Measurements from ENCODE around the gene PERP.
A peak's percentile ranks its signal among the peaks of the same experiment; 100 is the strongest.

PERP gene

GRCh38 chr6:138117376-138117914 lies 10.2 kb upstream of the PERP start:
- TF ChIP-seq, protein P1, sequence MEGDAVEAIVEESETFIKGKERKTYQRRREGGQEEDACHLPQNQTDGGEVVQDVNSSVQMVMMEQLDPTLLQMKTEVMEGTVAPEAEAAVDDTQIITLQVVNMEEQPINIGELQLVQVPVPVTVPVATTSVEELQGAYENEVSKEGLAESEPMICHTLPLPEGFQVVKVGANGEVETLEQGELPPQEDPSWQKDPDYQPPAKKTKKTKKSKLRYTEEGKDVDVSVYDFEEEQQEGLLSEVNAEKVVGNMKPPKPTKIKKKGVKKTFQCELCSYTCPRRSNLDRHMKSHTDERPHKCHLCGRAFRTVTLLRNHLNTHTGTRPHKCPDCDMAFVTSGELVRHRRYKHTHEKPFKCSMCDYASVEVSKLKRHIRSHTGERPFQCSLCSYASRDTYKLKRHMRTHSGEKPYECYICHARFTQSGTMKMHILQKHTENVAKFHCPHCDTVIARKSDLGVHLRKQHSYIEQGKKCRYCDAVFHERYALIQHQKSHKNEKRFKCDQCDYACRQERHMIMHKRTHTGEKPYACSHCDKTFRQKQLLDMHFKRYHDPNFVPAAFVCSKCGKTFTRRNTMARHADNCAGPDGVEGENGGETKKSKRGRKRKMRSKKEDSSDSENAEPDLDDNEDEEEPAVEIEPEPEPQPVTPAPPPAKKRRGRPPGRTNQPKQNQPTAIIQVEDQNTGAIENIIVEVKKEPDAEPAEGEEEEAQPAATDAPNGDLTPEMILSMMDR (IDR thresholded peaks at IDR 0.05): no peak
- Histone ChIP-seq H3K9me3 (ENCODE audit: control insufficient read depth, low read length) (no peaks in the 10 kb centered on the region), H3K79me2 (no peaks in the 10 kb centered on the region), H3K4me2 (ENCODE audit: low read length) (no peak overlapping the region), H3K27ac (no peak overlapping the region), H3K4me1 (no peaks in the 10 kb centered on the region), H3K9ac (no peak overlapping the region), H2AFZ (no peak overlapping the region), H3K36me3 (ENCODE audit: control insufficient read depth, insufficient read depth, low read length) (no peaks in the 10 kb centered on the region), H3K27me3 (ENCODE audit: control insufficient read depth, insufficient read depth, low read length) (no peaks in the 10 kb centered on the region), H3K4me3 (ENCODE audit: low read depth, low read length) (no peak overlapping the region)

GRCh38 chr6:138116661-138116999 lies 9.4 kb upstream of the PERP start:
- Histone ChIP-seq H3K4me3 (ENCODE audit: low read depth, low read length) (no peak overlapping the region), H2AFZ (no peak overlapping the region)

DNA sequence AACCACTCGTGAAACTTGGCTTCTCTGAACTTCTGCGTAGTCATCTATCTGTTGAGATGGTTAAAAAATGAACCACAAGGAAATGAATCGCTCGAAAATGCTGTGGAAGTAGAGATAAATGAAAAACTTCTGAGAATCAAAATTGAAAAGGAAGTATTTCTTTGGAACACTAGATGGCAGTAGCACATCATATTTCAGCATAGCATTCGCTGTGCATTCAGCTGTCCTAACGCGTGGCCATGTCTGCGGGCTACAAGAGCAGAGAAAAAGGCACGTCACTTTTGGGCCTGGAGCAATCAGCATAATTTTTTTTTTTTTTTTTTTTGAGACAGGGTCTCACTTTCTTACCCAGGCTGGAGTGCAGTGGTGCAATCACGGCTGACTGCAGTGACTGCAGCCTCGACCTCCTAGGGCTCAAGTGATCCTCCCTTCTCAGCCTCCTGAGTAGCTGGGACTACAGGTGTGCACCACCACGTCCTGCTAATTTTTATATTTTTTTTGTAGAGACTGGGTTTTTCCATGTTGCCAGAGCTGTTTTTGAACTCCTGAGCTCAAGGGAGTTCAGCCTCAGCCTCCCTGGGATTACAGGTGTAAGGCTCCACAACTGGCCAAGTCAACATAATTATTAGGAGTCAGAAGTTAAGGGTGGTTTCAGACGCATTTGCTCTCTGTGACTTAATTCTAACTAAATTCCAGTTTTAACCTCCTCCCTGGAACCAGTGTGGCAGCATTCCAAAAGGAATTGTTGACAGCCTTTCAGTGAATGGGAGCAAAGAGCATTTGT lies 8.8 kb upstream of the PERP start:
- H3K79me2 ChIP-seq: no peaks in the 10 kb centered on the region
- H3K4me2 ChIP-seq (ENCODE audit: low read length): no peak overlapping the region
- H3K4me3 ChIP-seq (ENCODE audit: low read depth, low read length): no peak overlapping the region
- no peak overlapping the region for H2AFZ ChIP-seq
- H3K9me3 ChIP-seq (ENCODE audit: control insufficient read depth, low read length): no peaks in the 10 kb centered on the region
- H3K9ac ChIP-seq: no peak overlapping the region
- TF ChIP-seq, protein P1 (IDR thresholded peaks at IDR 0.05): peak; percentile 72
- no peak overlapping the region for H3K27ac ChIP-seq
- no peaks in the 10 kb centered on the region for H3K36me3 ChIP-seq (ENCODE audit: control insufficient read depth, insufficient read depth, low read length)
- H3K4me1 ChIP-seq: no peaks in the 10 kb centered on the region
- H3K27me3 ChIP-seq (ENCODE audit: control insufficient read depth, insufficient read depth, low read length): no peaks in the 10 kb centered on the region

More at GRCh38 chr6:138116661-138116999, 9.4 kb upstream of the PERP start:
- Histone ChIP-seq H3K27ac (no peak overlapping the region), H3K79me2 (no peaks in the 10 kb centered on the region), H3K9ac (no peak overlapping the region), H3K4me1 (no peaks in the 10 kb centered on the region), H3K27me3 (ENCODE audit: control insufficient read depth, insufficient read depth, low read length) (no peaks in the 10 kb centered on the region), H3K4me2 (ENCODE audit: low read length) (no peak overlapping the region), H3K9me3 (ENCODE audit: control insufficient read depth, low read length) (no peaks in the 10 kb centered on the region), H3K36me3 (ENCODE audit: control insufficient read depth, insufficient read depth, low read length) (no peaks in the 10 kb centered on the region)
- TF ChIP-seq, protein P1 (IDR thresholded peaks at IDR 0.05): no peak

GRCh38 chr6:138115201-138115600 lies 8.0 kb upstream of the PERP start:
- H3K9me3 ChIP-seq (ENCODE audit: control insufficient read depth, low read length): no peaks in the 10 kb centered on the region
- no peak overlapping the region for H3K9ac ChIP-seq
- H2AFZ ChIP-seq: no peak overlapping the region
- H3K4me2 ChIP-seq (ENCODE audit: low read length): no peak overlapping the region
- no peaks in the 10 kb centered on the region for H3K36me3 ChIP-seq (ENCODE audit: control insufficient read depth, insufficient read depth, low read length)
- H3K79me2 ChIP-seq: no peaks in the 10 kb centered on the region
- no peaks in the 10 kb centered on the region for H3K4me1 ChIP-seq
- H3K4me3 ChIP-seq (ENCODE audit: low read depth, low read length): no peak overlapping the region
- TF ChIP-seq, protein P1 (IDR thresholded peaks at IDR 0.05): no peak
- no peak overlapping the region for H3K27ac ChIP-seq
- H3K27me3 ChIP-seq (ENCODE audit: control insufficient read depth, insufficient read depth, low read length): no peaks in the 10 kb centered on the region
